ENCODE data around the gene ILKAP.

ILKAP gene, protein sequence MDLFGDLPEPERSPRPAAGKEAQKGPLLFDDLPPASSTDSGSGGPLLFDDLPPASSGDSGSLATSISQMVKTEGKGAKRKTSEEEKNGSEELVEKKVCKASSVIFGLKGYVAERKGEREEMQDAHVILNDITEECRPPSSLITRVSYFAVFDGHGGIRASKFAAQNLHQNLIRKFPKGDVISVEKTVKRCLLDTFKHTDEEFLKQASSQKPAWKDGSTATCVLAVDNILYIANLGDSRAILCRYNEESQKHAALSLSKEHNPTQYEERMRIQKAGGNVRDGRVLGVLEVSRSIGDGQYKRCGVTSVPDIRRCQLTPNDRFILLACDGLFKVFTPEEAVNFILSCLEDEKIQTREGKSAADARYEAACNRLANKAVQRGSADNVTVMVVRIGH

DNA sequence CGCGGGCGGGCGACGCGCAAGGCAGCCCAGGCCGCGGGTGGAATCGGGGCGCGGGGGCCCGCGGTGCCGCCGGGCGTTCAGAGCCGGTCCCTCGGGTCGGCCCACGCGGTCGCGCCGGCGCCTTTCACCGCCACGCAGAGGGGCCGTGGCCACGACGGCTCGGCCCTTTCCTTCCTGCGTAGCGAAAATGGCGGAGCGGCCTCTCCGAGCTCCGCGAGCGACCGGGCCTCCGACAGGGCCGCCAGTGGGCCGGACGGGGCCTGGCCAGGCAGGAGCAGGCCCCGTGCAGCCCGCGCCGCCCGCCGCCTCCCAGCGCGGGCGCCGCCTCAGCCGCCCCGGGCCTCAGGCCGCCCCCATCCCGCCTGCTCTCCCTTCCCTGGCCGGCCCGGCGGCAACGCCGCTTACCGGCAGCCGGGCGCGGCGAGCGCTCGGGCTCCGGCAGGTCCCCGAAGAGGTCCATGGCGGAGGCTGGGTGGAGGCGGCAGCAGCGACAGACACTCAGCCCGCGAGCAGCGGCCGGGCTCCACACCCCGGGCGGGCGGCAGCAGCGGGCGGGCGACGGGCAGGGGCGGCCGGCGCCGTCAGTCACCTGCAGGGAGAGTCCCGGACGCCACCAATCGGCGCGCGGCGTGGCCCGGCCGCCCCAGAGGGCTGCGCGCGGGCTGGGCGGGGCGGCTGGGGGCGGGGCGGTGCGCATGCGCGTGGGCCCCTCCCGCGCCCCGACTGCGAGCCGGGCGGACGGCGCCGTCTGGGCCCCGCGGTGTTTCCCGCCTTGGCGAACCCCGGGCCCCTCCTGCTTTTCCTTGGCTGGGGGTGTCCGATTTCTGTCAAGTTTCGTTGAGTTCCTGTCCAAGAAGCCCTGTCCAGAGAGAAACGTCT is at the start of gene ILKAP:
TSS of gene ILKAP (minus strand) at position 602 of the 879 bp plus-strand sequence. CDS start at position 460, 142 bp downstream.
- peak in 57 of 58 donors; percentile 30 to 90 (median 81) for DNase-seq

DNA sequence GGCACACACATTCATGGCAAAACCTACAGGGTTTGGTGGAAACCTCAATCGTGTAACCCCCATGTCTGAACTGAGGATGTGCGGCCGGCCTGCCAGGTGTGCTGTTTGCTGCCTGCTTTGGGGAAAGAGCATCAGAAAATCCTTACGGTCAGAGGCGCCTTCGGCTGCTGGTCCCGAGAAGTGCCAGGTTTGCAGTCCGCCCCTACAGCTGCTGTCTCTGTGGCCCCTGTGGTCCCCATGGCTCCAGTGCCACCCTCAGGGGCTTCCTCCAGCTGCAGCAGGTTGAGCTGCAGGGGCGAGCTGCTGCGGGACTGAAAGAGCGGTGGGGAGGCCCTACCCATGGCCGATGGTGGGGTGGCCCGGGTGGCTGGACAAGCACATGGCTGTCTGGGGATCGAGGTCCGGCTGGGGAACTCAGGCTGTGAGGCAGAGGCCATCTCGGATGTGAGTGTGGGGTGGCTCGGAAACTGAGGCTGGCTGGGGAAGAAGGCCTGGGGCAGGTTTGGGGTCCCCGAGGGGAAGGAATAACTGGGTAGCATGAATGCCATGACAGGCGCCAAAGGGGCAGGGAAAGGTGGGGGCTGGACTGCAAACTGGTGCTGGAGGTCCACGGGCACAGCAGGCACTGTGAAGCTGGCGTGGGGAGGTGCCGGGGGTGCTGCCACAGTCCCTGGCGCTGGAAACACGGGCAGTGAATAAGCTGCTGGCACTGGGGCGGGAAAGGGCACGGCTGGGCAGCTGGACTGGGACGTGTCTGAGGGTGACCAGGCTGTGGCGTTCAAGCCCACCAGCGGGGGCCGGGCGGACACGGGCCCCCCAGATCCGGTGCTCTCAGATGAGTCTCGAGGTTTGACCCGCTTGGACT is 49.5 kb upstream of the ILKAP start:
- no peak for DNase-seq

DNA sequence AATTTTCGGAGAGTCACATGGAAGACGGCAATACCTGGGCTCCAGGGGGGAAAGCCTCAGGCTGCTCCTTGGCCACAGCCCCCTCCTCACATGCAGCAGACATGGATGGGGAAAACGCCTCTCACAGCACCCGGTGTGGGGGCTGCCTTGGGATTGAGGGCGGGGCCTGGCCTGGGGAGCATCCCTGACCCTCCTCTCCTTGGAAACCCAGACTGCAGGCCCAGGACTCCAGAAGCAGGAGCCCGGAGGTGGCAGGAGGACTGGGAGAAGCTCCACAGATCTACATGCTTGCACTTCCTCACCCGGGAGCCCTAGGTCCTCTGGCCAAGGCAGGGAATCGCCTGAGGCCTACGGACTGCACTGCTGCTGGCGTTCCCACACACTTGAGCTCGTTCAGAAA is 48.5 kb upstream of the ILKAP start:
- no peak for DNase-seq

DNA sequence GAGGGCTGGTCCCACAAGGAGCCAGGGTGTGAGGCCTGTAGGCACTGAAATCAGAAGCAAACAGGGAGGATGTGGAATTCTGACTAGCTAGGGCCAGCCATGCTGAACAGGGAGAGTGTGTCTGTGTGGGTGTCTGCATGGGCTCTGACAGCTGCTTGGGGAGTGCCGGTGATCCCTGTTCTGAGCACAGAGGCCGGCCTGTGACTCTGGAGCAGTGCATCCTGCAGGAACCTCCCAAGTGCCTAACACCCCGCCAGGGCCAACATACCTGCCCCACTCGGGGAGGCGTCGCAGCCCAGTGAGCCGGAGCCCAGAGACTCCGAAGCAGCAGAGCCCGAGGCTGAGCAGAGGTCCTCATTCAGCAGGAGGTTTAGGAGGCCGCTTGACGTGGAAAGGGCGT is 47.8 kb upstream of the ILKAP start:
- DNase-seq = no peak

DNA sequence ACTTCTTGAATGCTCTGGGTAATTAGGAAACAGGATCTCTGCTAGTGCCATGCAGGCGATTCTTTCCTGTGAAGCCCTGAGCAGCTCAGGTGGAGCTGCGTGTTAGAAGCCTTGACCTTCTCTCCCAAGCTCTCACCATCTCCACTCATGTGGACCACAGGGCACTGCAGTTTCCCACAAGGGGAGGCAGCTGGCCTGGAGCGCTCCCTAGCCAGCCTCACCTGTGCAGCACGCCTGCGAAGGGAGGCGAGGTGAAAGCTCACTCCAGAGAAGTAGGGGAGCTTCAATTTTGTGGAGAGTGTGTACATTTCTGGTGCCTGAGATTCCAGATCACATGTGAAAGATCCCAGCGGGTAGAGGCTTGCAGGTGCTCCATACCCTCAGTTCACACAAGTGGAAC is 47.4 kb upstream of the ILKAP start:
- DNase-seq = no peak

DNA sequence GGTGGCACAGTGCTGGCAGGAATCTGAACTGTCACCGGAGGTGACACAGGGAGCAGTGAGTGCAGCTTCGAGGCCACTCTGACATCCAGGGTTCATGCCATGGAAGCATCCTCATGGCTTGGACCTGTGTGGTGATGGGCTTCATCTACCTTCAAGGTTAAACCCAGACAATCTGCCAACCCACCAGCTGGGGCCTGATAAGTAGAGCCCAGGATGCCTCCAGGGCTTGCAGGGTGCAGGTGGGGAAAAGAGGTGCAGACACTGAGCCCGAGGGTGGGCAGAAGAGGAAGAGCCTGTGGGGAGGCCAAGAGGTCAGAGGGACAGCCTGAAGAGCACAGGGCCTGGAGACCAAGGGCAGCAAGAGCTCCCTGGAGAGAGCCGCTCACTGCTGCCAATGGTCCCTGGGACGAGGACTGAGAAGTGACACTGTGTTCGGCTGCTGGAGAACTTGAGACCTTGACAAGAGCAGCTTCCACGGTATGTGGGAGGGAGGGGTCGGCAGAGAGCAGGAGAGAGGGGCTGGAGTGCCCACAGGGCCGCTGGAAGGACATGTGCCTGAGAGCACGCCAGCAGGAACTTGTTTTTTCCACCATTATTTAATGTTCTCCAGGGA is 44.5 kb upstream of the ILKAP start:
- DNase-seq = no peak

DNA sequence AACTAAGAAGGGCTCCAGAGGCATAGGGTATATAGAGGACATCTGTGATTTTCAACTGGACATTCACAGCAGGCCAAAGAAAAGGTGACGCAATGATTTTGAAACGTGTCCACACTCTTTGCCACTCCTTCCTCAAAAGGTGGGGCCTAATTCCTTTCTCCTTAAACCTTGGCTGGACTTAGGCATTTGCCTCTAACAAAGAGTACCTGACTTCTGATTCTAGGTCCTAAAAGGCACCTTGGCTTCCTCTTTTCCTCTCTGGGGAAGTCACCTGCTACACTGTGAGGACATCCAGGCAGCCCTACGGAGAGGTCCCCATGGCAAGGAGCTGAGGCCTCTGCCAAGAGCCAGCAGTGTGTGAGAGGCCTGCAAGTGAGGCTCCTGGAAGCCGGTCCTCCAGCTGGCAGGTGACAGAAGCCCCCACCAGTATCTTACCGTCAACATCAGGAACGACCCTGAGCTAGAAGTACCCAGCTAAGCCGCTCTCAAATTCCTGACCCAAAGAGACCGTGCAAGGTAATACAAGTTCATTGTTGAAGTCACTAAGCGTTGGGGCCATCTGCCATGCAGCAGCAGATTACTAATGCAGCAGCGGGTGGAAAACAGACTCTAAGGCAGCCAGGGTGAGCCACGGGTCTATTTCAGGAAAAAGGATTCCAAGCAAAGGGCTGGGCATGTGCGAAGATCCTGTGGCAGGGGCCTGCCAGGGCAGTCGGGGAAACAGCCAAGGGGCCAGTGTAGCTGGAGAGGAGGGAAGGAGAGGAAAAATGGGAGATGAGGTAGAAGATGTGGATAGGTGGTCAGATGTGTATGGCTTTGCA is 43.7 kb upstream of the ILKAP start:
- DNase-seq = no peak

DNA sequence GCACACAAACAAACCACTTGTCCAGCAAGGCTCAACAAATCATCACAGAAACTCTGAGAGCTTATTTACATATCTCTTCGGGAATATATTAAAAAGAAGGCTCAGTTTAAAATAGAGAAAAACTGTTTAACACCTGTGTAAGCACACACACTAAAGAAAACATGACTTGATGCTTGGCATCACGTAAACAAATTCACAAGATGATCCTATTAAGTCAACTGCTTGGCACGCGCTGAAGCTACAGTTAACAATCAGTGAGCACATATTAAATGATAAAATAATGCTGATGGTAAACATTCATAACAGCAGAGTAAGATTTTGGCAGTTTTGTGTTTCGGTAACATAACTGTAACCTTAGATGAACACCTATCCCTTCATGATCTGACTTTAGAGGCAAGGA is 40.7 kb upstream of the ILKAP start:
- no peak for DNase-seq

DNA sequence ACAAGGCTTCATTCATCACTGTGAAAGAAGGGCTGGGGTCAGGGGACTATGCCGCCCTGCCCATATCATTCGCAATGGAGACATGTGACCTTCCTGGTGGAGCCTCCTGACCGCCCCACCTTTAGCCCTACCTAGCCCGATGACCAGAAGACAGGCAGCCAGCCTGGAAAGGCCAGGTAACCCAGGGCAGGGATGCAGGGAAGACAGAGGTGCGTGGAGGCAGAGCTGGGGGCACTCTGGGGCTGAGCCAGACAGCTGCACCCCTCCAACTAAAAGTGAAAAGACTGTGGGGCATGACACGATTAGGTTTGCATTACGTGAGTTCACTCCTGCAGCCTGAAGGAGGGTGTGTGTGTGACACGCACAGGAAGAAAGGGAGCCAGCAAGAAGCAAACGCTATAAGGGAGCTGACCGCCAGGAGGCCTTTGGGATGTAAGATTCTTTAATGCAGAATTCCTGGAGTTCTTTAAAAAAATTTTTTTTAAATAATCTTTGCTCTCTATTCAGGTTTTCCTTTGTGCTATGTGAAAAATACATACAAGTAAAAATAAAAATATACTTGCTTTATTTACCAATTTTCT is 40.1 kb upstream of the ILKAP start:
- DNase-seq = no peak

DNA sequence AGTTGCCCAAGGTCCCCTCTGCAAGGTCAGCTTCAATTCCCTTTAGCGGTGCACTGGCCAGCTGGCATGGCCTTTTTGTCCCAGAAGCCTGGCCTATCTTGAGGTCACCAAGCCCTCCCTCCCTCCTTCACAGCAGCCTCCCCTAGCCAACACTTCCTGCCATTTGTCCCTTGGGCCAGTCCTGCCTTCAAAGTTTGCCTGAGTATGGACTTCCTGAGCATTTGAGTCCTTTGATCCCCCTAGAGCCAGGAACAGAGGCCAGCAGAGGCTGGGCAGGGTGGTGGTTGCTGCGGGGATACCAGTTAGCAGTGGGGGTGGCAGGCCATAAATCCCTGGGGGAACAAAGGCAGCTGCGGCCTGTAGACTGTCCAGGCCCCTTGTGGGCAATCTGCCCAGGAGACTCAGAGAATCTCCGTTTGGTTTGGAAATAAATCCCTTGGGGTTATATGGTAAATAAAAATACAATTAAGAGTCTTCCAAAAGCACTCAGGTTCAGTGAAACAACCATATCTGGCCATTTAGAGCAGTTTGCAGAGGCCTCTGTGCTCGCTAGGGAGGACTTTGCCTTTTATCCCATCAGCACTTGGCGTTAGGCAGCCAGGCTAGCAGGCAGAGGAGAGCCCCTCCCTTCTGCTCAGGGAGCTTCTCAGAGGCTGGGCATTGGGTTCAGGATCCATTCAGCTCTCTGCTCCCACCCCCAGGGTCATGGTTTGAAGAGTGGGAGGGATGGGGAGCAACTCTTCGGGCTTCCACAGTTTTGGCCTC is 39.4 kb upstream of the ILKAP start:
- DNase-seq = peak in 1 of 58 donors; percentile 12

DNA sequence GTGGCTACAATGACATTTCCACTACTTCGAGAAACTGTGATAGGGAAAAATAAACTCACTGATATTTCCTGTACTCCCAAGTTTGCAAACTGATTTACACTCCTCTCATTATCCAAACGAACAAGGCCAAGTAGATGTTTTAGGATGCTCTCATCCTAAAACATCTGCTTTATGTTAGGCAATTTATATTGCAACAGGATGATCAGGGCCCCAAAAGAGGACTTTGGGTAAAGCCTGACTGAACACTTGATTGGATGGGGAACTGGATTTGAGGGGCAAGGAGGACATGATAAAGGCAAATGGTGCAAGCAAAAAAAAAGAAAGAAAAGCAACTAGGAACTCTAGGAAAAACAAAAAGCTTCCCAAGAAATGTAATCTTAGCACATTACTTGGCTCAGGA is 38.5 kb upstream of the ILKAP start:
- no peak for DNase-seq

DNA sequence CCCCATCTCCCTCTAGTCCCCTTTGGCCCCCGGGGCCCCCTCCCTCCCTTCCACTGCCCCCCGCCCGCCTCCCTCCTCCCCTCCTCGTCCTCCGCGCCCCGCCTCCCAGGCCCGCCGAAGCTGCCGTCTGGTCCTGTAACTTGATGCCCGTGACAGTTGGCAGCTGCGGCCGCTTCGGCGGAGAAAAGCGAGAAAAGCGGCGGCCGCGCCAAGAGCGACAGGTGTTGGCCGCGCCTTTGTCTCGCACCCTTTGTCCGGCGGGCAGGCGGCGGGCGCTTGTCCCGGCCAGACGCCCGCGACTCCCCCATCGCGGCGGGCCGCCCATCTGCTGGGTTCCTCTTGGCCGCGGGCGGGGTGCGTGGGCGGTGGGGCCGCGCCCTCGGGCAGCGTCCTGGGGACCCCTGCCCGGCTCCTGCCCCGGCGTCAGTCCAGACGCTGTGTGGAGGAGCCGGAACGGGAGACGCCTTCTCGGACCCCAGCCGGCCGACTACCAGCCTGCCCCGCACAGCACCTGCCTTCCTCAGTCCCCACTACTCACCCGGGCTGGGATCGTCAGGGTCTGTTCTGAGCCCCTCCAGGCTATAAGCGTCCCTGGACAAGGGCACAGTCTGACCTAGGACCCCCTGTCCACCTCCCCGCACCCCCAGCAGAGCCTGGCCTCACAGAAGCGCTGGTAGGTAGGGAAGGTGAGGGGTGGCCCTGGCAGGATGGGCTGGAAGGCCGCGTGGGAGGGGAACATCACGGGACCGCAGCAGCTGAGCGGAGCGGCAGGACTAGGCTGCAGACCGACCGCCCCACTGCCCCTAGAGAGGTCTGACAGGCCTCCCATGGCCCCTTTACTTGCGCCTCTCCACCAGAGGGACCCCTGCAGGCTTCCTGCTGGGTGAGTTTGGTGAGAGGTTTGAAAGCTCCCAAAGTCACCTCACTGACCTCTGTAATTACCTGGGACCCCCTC is 37.5 kb upstream of the ILKAP start:
- peak in 10 of 58 donors; percentile 17 to 51 (median 30) for DNase-seq

DNA sequence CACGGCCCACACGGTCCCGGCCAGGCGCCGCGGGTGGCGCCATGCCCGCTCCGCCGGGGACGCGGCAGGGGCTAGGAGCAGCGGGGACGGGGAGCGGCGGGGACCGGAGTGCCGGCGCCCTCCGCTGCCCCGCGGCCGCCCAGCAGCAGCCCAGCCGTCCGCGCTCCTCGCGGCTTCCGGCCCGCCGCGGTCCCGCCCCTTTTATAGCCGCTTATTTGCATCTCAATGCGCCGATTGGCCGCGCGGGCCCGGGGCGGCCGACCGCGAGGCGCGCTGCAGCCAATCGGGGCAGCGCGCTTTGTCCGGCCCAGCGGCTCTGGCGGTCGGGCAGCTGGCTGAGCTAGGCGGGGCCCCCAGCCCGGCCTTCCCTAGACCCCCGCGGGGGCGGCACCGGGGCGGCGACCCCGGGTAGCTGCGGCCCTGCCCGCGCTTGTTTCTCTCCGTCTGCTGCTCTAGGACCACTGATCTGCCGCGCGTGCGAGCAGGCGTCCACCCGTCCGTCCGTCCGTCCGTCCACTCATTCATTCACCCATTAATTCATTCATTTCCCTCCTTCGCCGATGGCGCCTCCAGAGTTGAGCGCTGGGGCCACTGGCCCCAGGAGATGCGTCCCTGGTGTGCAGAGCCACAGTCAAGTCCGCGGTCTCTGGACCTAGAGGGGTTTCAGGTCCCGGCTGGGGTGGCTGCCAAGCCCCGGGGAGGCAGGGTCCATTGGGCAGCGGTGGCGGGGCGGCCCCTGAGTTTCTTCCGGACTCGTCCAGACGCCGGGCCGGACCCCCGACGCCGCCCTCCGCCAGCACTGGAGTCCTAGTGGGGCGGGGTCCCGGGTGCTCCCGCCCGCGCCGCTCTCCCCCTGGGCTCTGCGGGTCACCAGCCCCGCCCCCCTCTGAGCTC is 36.6 kb upstream of the ILKAP start, which contains the start of gene HES6:
TSS of gene HES6 (minus strand) at position 176 of the 894 bp plus-strand sequence. CDS start at position 43, 133 bp downstream.
- peak in 54 of 58 donors; percentile 28 to 88 (median 72) for DNase-seq

DNA sequence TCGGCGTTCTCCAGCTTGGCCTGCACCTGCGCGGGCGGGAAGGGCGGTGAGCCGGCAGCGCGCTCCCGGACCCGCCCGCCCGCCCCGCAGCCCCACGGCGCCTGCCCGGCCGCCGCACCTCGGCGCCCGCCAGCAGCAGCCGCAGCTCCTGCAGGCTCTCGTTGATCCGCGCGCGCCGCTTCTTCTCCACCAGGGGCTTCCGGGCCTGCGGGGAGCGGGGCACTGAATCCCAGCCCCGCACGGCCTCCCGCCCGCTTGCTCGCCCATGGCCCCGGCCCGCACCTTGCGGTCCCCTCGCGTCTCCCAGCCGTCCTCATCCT is 36.0 kb upstream of the ILKAP start:
- no peak for DNase-seq

DNA sequence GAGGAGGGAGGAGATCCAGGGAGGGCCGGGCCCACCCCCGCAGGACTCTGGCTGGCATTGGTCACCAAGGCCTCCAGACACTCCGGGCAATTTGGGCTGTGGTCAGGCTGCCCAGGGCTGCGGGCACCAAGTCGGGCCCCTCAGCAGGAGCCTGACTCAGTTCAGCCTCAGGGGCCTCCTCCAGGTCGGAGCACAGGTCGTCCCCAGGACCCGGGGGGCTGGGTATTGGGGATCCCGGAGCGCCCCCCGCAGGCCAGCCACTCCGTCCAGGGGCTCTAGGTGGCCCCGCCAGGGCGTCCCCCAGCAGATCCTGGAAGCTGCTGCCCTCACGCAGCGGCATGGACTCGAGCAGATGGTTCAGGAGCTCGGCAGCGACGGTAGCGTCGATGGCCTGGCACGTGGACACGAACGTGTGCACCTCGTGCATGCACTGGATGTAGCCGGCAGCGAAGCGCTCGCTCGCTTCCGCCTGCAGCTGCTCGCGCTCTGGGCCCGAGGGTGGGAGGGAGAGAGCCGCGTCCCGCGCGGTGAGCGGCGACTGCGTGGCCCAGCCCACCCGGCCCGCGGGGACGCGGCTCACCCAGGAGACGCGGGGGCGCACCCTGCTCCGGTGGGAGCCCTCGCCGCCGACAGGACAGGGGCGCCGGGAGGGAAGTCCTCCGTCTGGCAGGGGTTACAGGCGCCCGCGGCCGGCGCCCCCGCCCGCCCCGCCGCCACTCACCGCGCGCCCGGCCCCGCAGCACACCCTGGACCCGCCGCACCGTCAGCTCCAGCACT is 35.5 kb upstream of the ILKAP start:
- DNase-seq = peak in 4 of 58 donors; percentile 24 to 37 (median 31)

DNA sequence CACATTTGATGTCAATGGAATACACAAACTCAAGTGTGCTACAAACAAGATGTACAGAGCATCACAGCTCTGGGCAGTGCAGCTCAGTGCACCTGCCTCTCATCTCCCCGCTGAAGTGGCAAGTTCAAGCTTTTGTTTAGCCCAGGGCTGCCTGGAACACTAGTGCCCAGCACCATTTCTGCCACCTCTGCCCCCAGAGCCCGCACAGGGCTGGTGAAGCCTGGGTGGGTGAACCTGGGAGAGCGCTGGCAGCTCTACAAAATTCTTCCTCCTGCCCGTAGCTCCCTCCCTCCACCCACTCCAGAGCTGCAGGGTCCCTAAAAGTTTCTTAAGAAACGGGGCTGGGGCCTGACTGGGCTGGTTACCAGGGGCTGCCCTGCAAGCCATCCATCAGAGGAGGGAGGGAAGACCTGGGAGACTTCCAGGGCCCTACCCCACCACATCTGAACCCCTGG is 34.8 kb upstream of the ILKAP start:
- DNase-seq = no peak

Data from anterior cingulate cortex (tissue), 58 donors.